Stimulated activated CD4-positive, alpha-beta T cell treated with anti-CD3 and anti-CD28 coated beads, Interleukin-2, amount 100 ng/mL, for 4 hours (primary cell): Measurements from ENCODE around the gene SETD4.
"Not testable (repeated sequence)": the region's sequence is repeated elsewhere in the genome, so short reads cannot be mapped to it uniquely, and the experiment has no call there.

Experiments
- DNase-seq: peaks from one replicate; pipeline ENCODE4 v3.0.0-alpha.2; 2020; ENCODE audit warnings: low read depth

Gene SETD4

GRCh38 chr21:36077758-36078157, 17.4 kb upstream of the SETD4 start:
- DNase-seq = no peak

GRCh38 chr21:36076878-36077655, 16.7 kb upstream of the SETD4 start:
- no peak for DNase-seq

- DNase-seq = no peak
Observed at GRCh38 chr21:36075953-36076352, 15.6 kb upstream of the SETD4 start.

GRCh38 chr21:36075171-36075570, 14.8 kb upstream of the SETD4 start:
- DNase-seq = no peak

DNA sequence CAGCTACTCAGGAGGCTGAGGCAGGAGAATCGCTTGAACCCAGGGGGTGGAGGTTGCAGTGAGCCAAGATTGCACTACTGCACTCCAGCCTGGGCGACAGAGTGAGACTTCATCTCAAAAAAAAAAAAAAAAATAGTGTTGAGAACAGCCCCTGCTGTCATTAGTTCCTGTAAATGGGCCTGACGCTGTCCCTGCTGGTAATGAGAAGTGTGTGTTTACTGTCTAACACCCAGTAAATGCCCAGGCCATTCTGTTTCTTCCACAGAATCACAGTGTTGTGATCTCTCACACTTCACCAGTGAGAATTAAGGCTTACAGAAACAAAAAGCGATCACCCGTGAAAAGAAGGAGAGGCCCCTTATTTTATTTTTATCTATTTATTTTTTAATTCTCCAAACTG, 13.6 kb upstream of the SETD4 start:
- DNase-seq = not testable (repeated sequence)

GRCh38 chr21:36073181-36073580, 12.9 kb upstream of the SETD4 start:
- DNase-seq = no peak

GRCh38 chr21:36072453-36073162, 12.3 kb upstream of the SETD4 start:
- DNase-seq = no peak

DNA sequence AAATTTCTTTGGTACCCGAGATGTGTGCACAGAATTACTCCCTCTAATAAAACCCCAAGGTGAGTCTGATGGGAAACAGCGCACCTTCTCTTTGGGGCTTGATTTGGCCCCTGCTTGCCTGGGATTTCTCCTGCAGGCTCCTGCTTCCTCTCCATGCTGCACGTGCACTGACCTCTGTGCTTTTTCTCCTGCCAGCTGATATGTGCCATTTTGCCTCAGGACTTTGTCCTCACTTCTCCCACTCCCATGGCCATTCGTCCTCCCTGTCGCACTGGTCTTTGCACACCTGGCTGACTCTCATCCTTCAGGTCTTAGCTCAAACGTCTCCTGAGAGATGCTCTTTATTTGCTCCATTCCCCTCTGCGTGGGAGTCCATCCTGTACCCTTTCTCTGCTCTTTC, 10.7 kb upstream of the SETD4 start:
- no peak for DNase-seq

- peak; percentile 86 for DNase-seq
Observed at GRCh38 chr21:36069713-36070583, 9.6 kb upstream of the SETD4 start, which contains the start of gene CBR1. CBR1 (plus strand) TSS chr21:36070024; CDS start chr21:36070116, 92 bp downstream.

DNA sequence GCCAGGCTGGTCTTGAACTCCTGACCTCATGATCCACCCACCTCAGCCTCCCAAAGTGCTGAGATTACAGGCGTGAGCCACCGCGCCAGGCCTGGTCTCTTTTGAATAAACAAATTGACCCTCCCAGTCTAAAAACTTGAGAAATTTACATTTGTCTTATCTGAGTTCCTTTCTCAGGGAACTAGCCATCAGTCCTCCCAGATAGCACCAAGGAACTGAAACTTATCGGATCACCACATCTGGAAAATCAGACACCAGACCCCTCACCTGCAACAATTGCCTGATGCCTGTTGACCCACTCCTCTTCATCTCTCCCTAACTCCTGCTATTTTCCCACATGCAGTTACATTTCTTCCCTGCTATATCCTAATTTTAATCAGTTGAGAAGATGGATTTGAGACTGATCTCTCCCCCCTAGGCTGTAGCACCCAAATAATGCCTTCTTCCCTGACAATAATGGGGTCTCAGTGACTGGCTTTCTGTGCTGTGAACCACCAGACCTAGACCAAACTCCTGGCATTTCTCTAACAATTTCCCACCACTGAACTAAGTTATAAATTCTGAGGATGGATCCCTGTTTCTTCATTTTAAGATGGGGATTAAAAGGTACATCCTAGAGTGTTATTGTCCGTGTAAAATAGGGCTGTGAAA, 8.5 kb upstream of the SETD4 start:
- no peak for DNase-seq

- no peak for DNase-seq
Observed at GRCh38 chr21:36065497-36066036, 5.2 kb upstream of the SETD4 start.

GRCh38 chr21:36064085-36064460, 3.7 kb upstream of the SETD4 start:
- DNase-seq = no peak

DNA sequence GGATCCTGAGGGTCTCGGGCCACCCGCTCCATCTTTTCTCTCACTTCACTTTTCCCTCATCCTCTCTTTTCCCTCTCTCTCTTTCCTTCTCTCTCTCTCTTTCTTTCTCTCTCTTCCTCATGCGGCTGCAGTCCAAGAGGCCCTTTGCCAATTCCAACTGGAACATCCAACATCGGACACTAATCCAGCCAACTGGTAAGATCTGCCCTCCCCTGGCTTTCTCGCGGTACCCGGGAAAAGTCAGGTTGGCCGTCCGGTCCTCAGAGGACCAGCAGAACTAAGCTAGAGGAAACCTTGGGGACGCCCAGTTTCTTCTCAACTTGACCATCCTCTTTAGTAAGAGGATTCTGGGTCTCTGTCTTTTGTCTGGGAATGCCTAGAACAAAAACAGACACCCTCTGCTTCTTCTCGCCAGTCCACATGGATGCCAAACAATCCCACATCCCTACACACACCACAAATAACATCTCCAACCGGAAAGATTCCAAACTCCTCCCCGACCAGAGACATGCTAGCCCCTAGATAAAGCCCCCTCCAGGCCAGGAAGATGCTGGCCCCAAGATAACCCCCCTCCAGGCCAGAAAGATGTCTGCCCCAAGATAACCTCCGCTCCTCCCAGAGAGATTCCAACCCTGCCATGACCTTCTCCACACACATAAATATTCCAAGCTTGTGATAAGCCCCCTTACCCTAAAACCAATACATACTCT, 3.2 kb upstream of the SETD4 start:
- DNase-seq = no peak

DNA sequence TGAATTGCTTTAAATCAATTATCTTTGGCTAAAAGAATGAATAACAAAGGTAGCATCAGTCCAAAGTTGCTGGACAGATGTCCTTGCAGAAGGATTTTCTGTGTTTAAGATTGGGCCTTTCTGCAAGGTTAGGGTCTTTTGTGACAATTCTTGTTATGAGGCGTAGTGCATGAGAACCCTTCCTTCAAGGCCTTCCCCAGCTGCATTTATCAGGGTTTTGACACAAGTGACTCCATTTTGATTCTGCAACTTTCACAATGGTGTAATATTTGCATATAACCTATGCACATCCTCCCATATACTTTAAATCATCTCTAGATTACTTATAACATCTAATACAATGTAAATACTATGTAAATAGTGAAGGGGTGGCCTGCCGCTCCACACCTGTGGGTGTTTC, 1.1 kb upstream of the SETD4 start:
- DNase-seq = no peak

- DNase-seq = no peak
Observed at GRCh38 chr21:36059823-36060158, 535 bp downstream of the SETD4 start.

DNA sequence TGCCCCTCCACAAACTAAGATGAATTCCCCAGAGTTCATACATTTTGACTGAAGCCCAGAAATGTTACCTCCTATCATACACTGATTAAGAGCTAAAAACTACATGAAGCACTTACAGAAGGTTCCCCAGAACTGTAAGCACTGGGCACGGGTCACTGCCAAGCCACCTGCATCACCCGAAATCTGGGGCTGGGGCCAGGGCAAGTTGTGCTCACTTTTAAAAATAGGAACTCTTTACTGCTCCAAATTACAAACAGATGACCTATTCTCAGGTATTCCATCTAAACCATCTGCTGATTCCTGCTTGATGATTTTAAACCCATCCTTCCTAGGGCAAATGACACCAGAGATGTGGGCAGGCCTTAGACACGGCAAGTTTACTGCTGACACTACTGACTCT, 4.8 kb downstream of the SETD4 start:
- DNase-seq = no peak

- no peak for DNase-seq
Observed at GRCh38 chr21:36053715-36054062, 6.6 kb downstream of the SETD4 start.

GRCh38 chr21:36052860-36053714, 7.2 kb downstream of the SETD4 start:
- no peak for DNase-seq

- DNase-seq = no peak
Observed at GRCh38 chr21:36048357-36048756, 12.0 kb downstream of the SETD4 start.

- no peak for DNase-seq
Observed at GRCh38 chr21:36047139-36047538, 13.2 kb downstream of the SETD4 start.
